Measurements from ENCODE around the gene CD22.

CD22 gene

GRCh38 chr19:35318679-35319448 lies 10.1 kb upstream of the CD22 start:
- Histone ChIP-seq H3K4me1 (ENCODE audit: control extremely low read depth in 1 of 4, control insufficient read depth in 4 of 4, insufficient read depth in 4 of 4, low read length in 3 of 4) (peaks cover 12 to 55% (median 40%) of the 10 kb centered on the region in 4 experiments), H3K27ac (ENCODE audit: insufficient read depth in 1 of 2, low read depth in 1 of 2, low read length in 2 of 2, poor library complexity in 1 of 2, severe bottlenecking in 2 of 2) (peak overlapping the region in 1 of 2 experiments; percentile 49), H3K9me3 (ENCODE audit: control extremely low read depth in 1 of 5, control insufficient read depth in 4 of 5, insufficient read depth in 2 of 5, low read depth in 1 of 5, low read length in 4 of 5) (no peaks in the 10 kb centered on the region), H3K36me3 (ENCODE audit: control insufficient read depth in 4 of 4, insufficient read depth in 4 of 4, low read length in 3 of 4) (no peaks in the 10 kb centered on the region), H3K4me3 (ENCODE audit: control insufficient read depth in 1 of 7, extremely low read depth in 1 of 7, insufficient read depth in 4 of 7, low read depth in 2 of 7, low read length in 6 of 7) (peak overlapping the region in 1 of 7 experiments; percentile 3), H3K27me3 (replicated peaks in 2 of 5; ENCODE audit: control insufficient read depth in 4 of 5, insufficient read depth in 5 of 5, low read length in 4 of 5) (no peaks in the 10 kb centered on the region)
- DNase-seq: peak in 1 of 3 donors; percentile 49
- ChIA-PET POLR2A (no interaction called here), CTCF (interaction anchor here (1.0 to 2.4 kb wide), 3 partner anchors 10 to 14 kb away, joined by 3 to 9 read pairs (median 4); partner anchors contain the start of gene CD22)
- 68% methylated on average over 15 of the region's 16 CpGs for WGBS (ENCODE audit: insufficient coverage)

GRCh38 chr19:35320065-35320713 lies 8.8 kb upstream of the CD22 start:
- Histone ChIP-seq H3K27me3 (replicated peaks in 2 of 5; ENCODE audit: control insufficient read depth in 4 of 5, insufficient read depth in 5 of 5, low read length in 4 of 5) (no peaks in the 10 kb centered on the region), H3K36me3 (ENCODE audit: control insufficient read depth in 4 of 4, insufficient read depth in 4 of 4, low read length in 3 of 4) (no peaks in the 10 kb centered on the region), H3K4me3 (ENCODE audit: control insufficient read depth in 1 of 7, extremely low read depth in 1 of 7, insufficient read depth in 4 of 7, low read depth in 2 of 7, low read length in 6 of 7) (peak overlapping the region in 3 of 7 experiments; percentile 0 to 59 (median 30)), H3K4me1 (ENCODE audit: control extremely low read depth in 1 of 4, control insufficient read depth in 4 of 4, insufficient read depth in 4 of 4, low read length in 3 of 4) (peaks cover 12 to 54% (median 36%) of the 10 kb centered on the region in 4 experiments), H3K9me3 (ENCODE audit: control extremely low read depth in 1 of 5, control insufficient read depth in 4 of 5, insufficient read depth in 2 of 5, low read depth in 1 of 5, low read length in 4 of 5) (no peaks in the 10 kb centered on the region), H3K27ac (ENCODE audit: insufficient read depth in 1 of 2, low read depth in 1 of 2, low read length in 2 of 2, poor library complexity in 1 of 2, severe bottlenecking in 2 of 2) (peak overlapping the region in 1 of 2 experiments; percentile 51)
- peak in 2 of 3 donors; percentile 40 to 47 for DNase-seq
- POLR2A ChIA-PET: interaction anchor here (0.6 kb wide), 1 partner anchor 154 kb away, joined by 3 read pairs; no protein-coding TSS in a partner anchor
- CTCF ChIA-PET: interaction anchor here (1.1 to 2.4 kb wide), 2 partner anchors 12 to 25 kb away, joined by 3 to 9 read pairs; no protein-coding TSS in a partner anchor
- WGBS (ENCODE audit: insufficient coverage): 17% methylated on average over 9 of the region's 12 CpGs

- Histone ChIP-seq H3K27me3 (replicated peaks in 2 of 5; ENCODE audit: control insufficient read depth in 4 of 5, insufficient read depth in 5 of 5, low read length in 4 of 5) (no peaks in the 10 kb centered on the region), H3K4me1 (ENCODE audit: control extremely low read depth in 1 of 4, control insufficient read depth in 4 of 4, insufficient read depth in 4 of 4, low read length in 3 of 4) (peaks cover 12 to 48% (median 36%) of the 10 kb centered on the region in 4 experiments), H3K27ac (ENCODE audit: insufficient read depth in 1 of 2, low read depth in 1 of 2, low read length in 2 of 2, poor library complexity in 1 of 2, severe bottlenecking in 2 of 2) (no peak overlapping the region), H3K9me3 (ENCODE audit: control extremely low read depth in 1 of 5, control insufficient read depth in 4 of 5, insufficient read depth in 2 of 5, low read depth in 1 of 5, low read length in 4 of 5) (no peaks in the 10 kb centered on the region), H3K36me3 (ENCODE audit: control insufficient read depth in 4 of 4, insufficient read depth in 4 of 4, low read length in 3 of 4) (no peaks in the 10 kb centered on the region), H3K4me3 (ENCODE audit: control insufficient read depth in 1 of 7, extremely low read depth in 1 of 7, insufficient read depth in 4 of 7, low read depth in 2 of 7, low read length in 6 of 7) (no peak overlapping the region)
- ChIA-PET POLR2A (no interaction called here), CTCF (interaction anchor here (1.1 kb wide), 1 partner anchor 26 kb away, joined by 3 read pairs; no protein-coding TSS in a partner anchor)
- WGBS (ENCODE audit: insufficient coverage): 100% methylated on average over 1 of the region's 2 CpGs
- no peak for DNase-seq
Measured at GRCh38 chr19:35321291-35321690, 7.7 kb upstream of the CD22 start.

- Histone ChIP-seq H3K36me3 (ENCODE audit: control insufficient read depth in 4 of 4, insufficient read depth in 4 of 4, low read length in 3 of 4) (no peaks in the 10 kb centered on the region), H3K4me1 (ENCODE audit: control extremely low read depth in 1 of 4, control insufficient read depth in 4 of 4, insufficient read depth in 4 of 4, low read length in 3 of 4) (peaks cover 12 to 48% (median 35%) of the 10 kb centered on the region in 4 experiments), H3K27ac (ENCODE audit: insufficient read depth in 1 of 2, low read depth in 1 of 2, low read length in 2 of 2, poor library complexity in 1 of 2, severe bottlenecking in 2 of 2) (no peak overlapping the region), H3K9me3 (ENCODE audit: control extremely low read depth in 1 of 5, control insufficient read depth in 4 of 5, insufficient read depth in 2 of 5, low read depth in 1 of 5, low read length in 4 of 5) (no peaks in the 10 kb centered on the region), H3K4me3 (ENCODE audit: control insufficient read depth in 1 of 7, extremely low read depth in 1 of 7, insufficient read depth in 4 of 7, low read depth in 2 of 7, low read length in 6 of 7) (no peak overlapping the region), H3K27me3 (replicated peaks in 2 of 5; ENCODE audit: control insufficient read depth in 4 of 5, insufficient read depth in 5 of 5, low read length in 4 of 5) (no peaks in the 10 kb centered on the region)
- POLR2A ChIA-PET: no interaction called here
- DNase-seq: no peak
- 98% methylated on average over 5 of the region's 9 CpGs for WGBS (ENCODE audit: insufficient coverage)
- CTCF ChIA-PET: interaction anchor here (2.0 kb wide), 1 partner anchor 31 kb away, joined by 4 read pairs; no protein-coding TSS in a partner anchor
Measured at GRCh38 chr19:35322014-35322413, 7.0 kb upstream of the CD22 start.

- peaks cover 0 to 26% (median 19%) of the 10 kb centered on the region in 4 experiments for H3K4me1 ChIP-seq (ENCODE audit: control extremely low read depth in 1 of 4, control insufficient read depth in 4 of 4, insufficient read depth in 4 of 4, low read length in 3 of 4)
- POLR2A ChIA-PET: interaction anchor here (0.7 kb wide), 1 partner anchor 11 kb away, joined by 3 read pairs; no protein-coding TSS in a partner anchor
- 100% methylated on average over 3 of the region's 4 CpGs for WGBS (ENCODE audit: insufficient coverage)
- no peaks in the 10 kb centered on the region for H3K27me3 ChIP-seq (replicated peaks in 2 of 5; ENCODE audit: control insufficient read depth in 4 of 5, insufficient read depth in 5 of 5, low read length in 4 of 5)
- no peak overlapping the region for H3K4me3 ChIP-seq (ENCODE audit: control insufficient read depth in 1 of 7, extremely low read depth in 1 of 7, insufficient read depth in 4 of 7, low read depth in 2 of 7, low read length in 6 of 7)
- H3K9me3 ChIP-seq (ENCODE audit: control extremely low read depth in 1 of 5, control insufficient read depth in 4 of 5, insufficient read depth in 2 of 5, low read depth in 1 of 5, low read length in 4 of 5): no peaks in the 10 kb centered on the region
- H3K27ac ChIP-seq (ENCODE audit: insufficient read depth in 1 of 2, low read depth in 1 of 2, low read length in 2 of 2, poor library complexity in 1 of 2, severe bottlenecking in 2 of 2): no peak overlapping the region
- CTCF ChIA-PET: interaction anchor here (1.0 to 1.7 kb wide), 4 partner anchors 10 to 146 kb away, joined by 3 to 7 read pairs (median 4); no protein-coding TSS in a partner anchor
- no peaks in the 10 kb centered on the region for H3K36me3 ChIP-seq (ENCODE audit: control insufficient read depth in 4 of 4, insufficient read depth in 4 of 4, low read length in 3 of 4)
- no peak for DNase-seq
Measured at GRCh38 chr19:35327642-35328041, 1.3 kb upstream of the CD22 start.

- ChIA-PET CTCF (interaction anchor here (1.0 to 1.7 kb wide), 3 partner anchors 8 to 59 kb away, joined by 3 to 7 read pairs (median 4); no protein-coding TSS in a partner anchor), POLR2A (interaction anchor here (0.9 kb wide), 1 partner anchor 61 kb away, joined by 5 read pairs; the partner anchor contains the start of gene USF2)
- peak overlapping the region in 5 of 7 experiments; percentile 22 to 70 (median 33) for H3K4me3 ChIP-seq (ENCODE audit: control insufficient read depth in 1 of 7, extremely low read depth in 1 of 7, insufficient read depth in 4 of 7, low read depth in 2 of 7, low read length in 6 of 7)
- H3K27ac ChIP-seq (ENCODE audit: insufficient read depth in 1 of 2, low read depth in 1 of 2, low read length in 2 of 2, poor library complexity in 1 of 2, severe bottlenecking in 2 of 2): no peak overlapping the region
- no peaks in the 10 kb centered on the region for H3K9me3 ChIP-seq (ENCODE audit: control extremely low read depth in 1 of 5, control insufficient read depth in 4 of 5, insufficient read depth in 2 of 5, low read depth in 1 of 5, low read length in 4 of 5)
- WGBS (ENCODE audit: insufficient coverage): 93% methylated on average over 2 of the region's 4 CpGs
- H3K36me3 ChIP-seq (ENCODE audit: control insufficient read depth in 4 of 4, insufficient read depth in 4 of 4, low read length in 3 of 4): no peaks in the 10 kb centered on the region
- no peak for DNase-seq
- peaks cover 0 to 28% (median 26%) of the 10 kb centered on the region in 4 experiments for H3K4me1 ChIP-seq (ENCODE audit: control extremely low read depth in 1 of 4, control insufficient read depth in 4 of 4, insufficient read depth in 4 of 4, low read length in 3 of 4)
- H3K27me3 ChIP-seq (replicated peaks in 2 of 5; ENCODE audit: control insufficient read depth in 4 of 5, insufficient read depth in 5 of 5, low read length in 4 of 5): no peaks in the 10 kb centered on the region
Measured at GRCh38 chr19:35329323-35329722, 336 bp downstream of the CD22 start.

Data from common myeloid progenitor, CD34-positive (primary cell).